Ramos (cell line): ENCODE data around the gene RANBP10.
"Not testable (repeated sequence)": the region's sequence is repeated elsewhere in the genome, so short reads cannot be mapped to it uniquely, and the experiment has no call there.

Experiments
- in situ Hi-C: fragments of 300-500 bp; cut with MboI; formaldehyde crosslinking; loops from one replicate; pipeline ENCODE4 v1.14.3; 2022; ENCODE audit warnings: low sequenced_read_pairs; ENCODE audit not compliant: unreplicated experiment

RANBP10 gene

GRCh38 chr16:67806428-67807147 is at the start of gene RANBP10, which contains the start of gene TSNAXIP1:
Gene RANBP10, minus strand, starts transcription at chr16:67806560. Its CDS starts 24 bp downstream, at chr16:67806536.
Gene TSNAXIP1, plus strand, starts transcription at chr16:67806889. Its CDS starts 261 bp downstream, at chr16:67807150.
- in situ Hi-C loops, result no loop called here

GRCh38 chr16:67855789-67856188 is 49.4 kb upstream of the RANBP10 start:
- in situ Hi-C loops, result no loop called here

- in situ Hi-C loops, result no loop called here
Measured at GRCh38 chr16:67853670-67854069, 47.3 kb upstream of the RANBP10 start.

GRCh38 chr16:67848118-67848517 is 41.8 kb upstream of the RANBP10 start:
- in situ Hi-C loops, result no loop called here

GRCh38 chr16:67847064-67847861 is 40.9 kb upstream of the RANBP10 start, which contains the start of gene CENPT:
Gene CENPT, minus strand, starts transcription at chr16:67847693. Its CDS starts 13,834 bp downstream, at chr16:67833859.
- in situ Hi-C loops, result no loop called here

- in situ Hi-C loops, result no loop called here
Measured at GRCh38 chr16:67846320-67847063, 40.1 kb upstream of the RANBP10 start, which contains the start of gene NUTF2. Gene NUTF2, plus strand, starts transcription at chr16:67846933. Its CDS starts 18,198 bp downstream, at chr16:67865131.

- in situ Hi-C loops, result no loop called here
Measured at GRCh38 chr16:67846063-67846319, 39.6 kb upstream of the RANBP10 start.

- in situ Hi-C loops, result no loop called here
Measured at GRCh38 chr16:67845291-67846062, 39.1 kb upstream of the RANBP10 start.

- in situ Hi-C loops, result no loop called here
Measured at GRCh38 chr16:67844497-67844896, 38.1 kb upstream of the RANBP10 start.

GRCh38 chr16:67843343-67843765 is 37.0 kb upstream of the RANBP10 start:
- in situ Hi-C loops, result no loop called here

GRCh38 chr16:67842509-67843342 is 36.4 kb upstream of the RANBP10 start:
- in situ Hi-C loops, result no loop called here

GRCh38 chr16:67841816-67842508 is 35.6 kb upstream of the RANBP10 start, which contains the start of gene THAP11:
Gene THAP11, plus strand, starts transcription at chr16:67842320. Its CDS starts 235 bp downstream, at chr16:67842555.
- in situ Hi-C loops, result no loop called here

GRCh38 chr16:67841198-67841815 is 34.9 kb upstream of the RANBP10 start:
- in situ Hi-C loops, result no loop called here

GRCh38 chr16:67837811-67838210 is 31.5 kb upstream of the RANBP10 start:
- in situ Hi-C loops, result no loop called here

- in situ Hi-C loops, result not testable (repeated sequence)
Measured at GRCh38 chr16:67837190-67837589, 30.8 kb upstream of the RANBP10 start.

- in situ Hi-C loops, result no loop called here
Measured at GRCh38 chr16:67834242-67834614, 27.9 kb upstream of the RANBP10 start.

- in situ Hi-C loops, result no loop called here
Measured at GRCh38 chr16:67833415-67834241, 27.3 kb upstream of the RANBP10 start.
